ENCODE measurements around the gene PCSK5. TPM values are rescaled to one million over a fixed set of nuclear protein-coding genes. Genes with fewer than 3 reads are reported as not detected.

Gene PCSK5
- total RNA-seq, 4 donors from 2014 or later, result 6.5 to 24.3 (median 12.4) TPM

GRCh38 chr9:75876999-75877640, 13.4 kb upstream of the PCSK5 start:
- H3K4me1 ChIP-seq, result no peaks in the 10 kb centered on the region
- H3K4me3 ChIP-seq, result no peak overlapping the region
- intact Hi-C loops (cut with DNase I; ENCODE audit: low total_unique reads), result no loop called here
- H3K27me3 ChIP-seq, result no peaks in the 10 kb centered on the region
- no peaks in the 10 kb centered on the region for H3K36me3 ChIP-seq
- no peak overlapping the region for H3K27ac ChIP-seq
- no peaks in the 10 kb centered on the region for H3K9me3 ChIP-seq
- TF ChIP-seq CTCF (IDR thresholded peaks at IDR 0.05), result no peak
- no peak for TF ChIP-seq POLR2A (IDR thresholded peaks at IDR 0.05)
- DNase-seq, result no peak

DNA sequence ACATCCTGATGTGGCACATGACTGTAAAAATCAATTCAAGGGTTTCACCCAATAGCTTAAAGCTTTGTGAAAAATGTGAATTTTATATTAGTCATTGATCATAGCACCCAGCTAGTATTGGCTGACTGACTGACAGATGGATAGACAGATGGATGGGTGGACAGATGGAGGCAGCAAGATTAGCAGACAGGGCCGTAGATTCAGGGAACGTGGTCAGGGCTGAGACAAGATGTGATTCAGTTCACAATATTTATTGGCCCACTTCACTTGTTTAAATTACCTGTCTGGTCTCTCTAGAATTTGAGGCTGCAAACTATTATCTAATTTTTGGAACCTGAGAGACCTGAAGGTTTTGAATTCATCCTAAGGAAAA, 12.0 kb upstream of the PCSK5 start:
- Histone ChIP-seq H3K9me3 (no peaks in the 10 kb centered on the region), H3K27ac (no peak overlapping the region), H3K36me3 (no peaks in the 10 kb centered on the region), H3K4me1 (no peaks in the 10 kb centered on the region), H3K4me3 (no peak overlapping the region), H3K27me3 (no peaks in the 10 kb centered on the region)
- no peak for TF ChIP-seq CTCF (IDR thresholded peaks at IDR 0.05)
- no peak for TF ChIP-seq POLR2A (IDR thresholded peaks at IDR 0.05)
- no peak for DNase-seq
- intact Hi-C loops (cut with DNase I; ENCODE audit: low total_unique reads), result no loop called here

- Histone ChIP-seq H3K27me3 (no peaks in the 10 kb centered on the region), H3K4me3 (no peak overlapping the region), H3K4me1 (no peaks in the 10 kb centered on the region), H3K27ac (no peak overlapping the region), H3K9me3 (no peaks in the 10 kb centered on the region), H3K36me3 (no peaks in the 10 kb centered on the region)
- no peak for TF ChIP-seq CTCF (IDR thresholded peaks at IDR 0.05)
- TF ChIP-seq POLR2A (IDR thresholded peaks at IDR 0.05), result no peak
- DNase-seq, result no peak
- intact Hi-C loops (cut with DNase I; ENCODE audit: low total_unique reads), result no loop called here
These were observed 9.9 kb upstream of the PCSK5 start for GRCh38 chr9:75880618-75881017.

DNA sequence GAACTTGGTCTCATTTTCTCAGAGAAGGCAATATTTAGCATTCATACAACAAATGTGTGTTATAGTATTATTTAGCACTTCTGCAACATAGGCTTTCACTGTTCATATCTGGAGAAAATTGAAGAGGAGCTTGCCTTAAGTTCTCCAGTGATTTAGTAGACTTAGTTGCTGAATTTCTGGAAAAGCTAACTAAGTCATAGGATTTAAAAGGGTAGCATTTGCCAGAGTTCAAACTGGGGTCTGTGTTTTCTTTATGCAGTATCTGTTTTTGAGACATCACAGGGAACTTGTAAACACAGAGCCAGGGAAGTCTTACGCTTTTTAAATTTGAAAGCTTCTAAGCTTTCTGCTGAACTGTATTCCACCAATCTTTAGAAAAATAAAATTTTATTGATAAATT, 8.7 kb upstream of the PCSK5 start:
- intact Hi-C loops (cut with DNase I; ENCODE audit: low total_unique reads), result no loop called here
- no peak for TF ChIP-seq CTCF (IDR thresholded peaks at IDR 0.05)
- no peak for TF ChIP-seq POLR2A (IDR thresholded peaks at IDR 0.05)
- no peaks in the 10 kb centered on the region for H3K9me3 ChIP-seq
- H3K4me3 ChIP-seq, result no peak overlapping the region
- no peak for DNase-seq
- no peaks in the 10 kb centered on the region for H3K4me1 ChIP-seq
- H3K27ac ChIP-seq, result no peak overlapping the region
- H3K27me3 ChIP-seq, result no peaks in the 10 kb centered on the region
- no peaks in the 10 kb centered on the region for H3K36me3 ChIP-seq

GRCh38 chr9:75885652-75886051, 4.8 kb upstream of the PCSK5 start:
- Histone ChIP-seq H3K27ac (no peak overlapping the region), H3K9me3 (no peaks in the 10 kb centered on the region), H3K36me3 (no peaks in the 10 kb centered on the region), H3K27me3 (no peaks in the 10 kb centered on the region), H3K4me3 (no peak overlapping the region), H3K4me1 (no peaks in the 10 kb centered on the region)
- TF ChIP-seq CTCF (IDR thresholded peaks at IDR 0.05) (no peak), POLR2A (IDR thresholded peaks at IDR 0.05) (no peak)
- intact Hi-C loops (cut with DNase I; ENCODE audit: low total_unique reads), result no loop called here
- no peak for DNase-seq
